ENCODE measurements around the gene SPECC1L.

The SPECC1L gene

GRCh38 chr22:24429411-24430365 is 159.1 kb downstream of the SPECC1L start:
- Histone ChIP-seq H3K9ac (ENCODE audit: low read depth, low read length) (no peak overlapping the region), H3K9me3 (replicated peaks; ENCODE audit: low read length) (no peaks in the 10 kb centered on the region), H3K4me3 (ENCODE audit: low read length) (no peak overlapping the region), H3K36me3 (ENCODE audit: insufficient read depth, low read length) (no peaks in the 10 kb centered on the region), H3K27me3 (ENCODE audit: control insufficient read depth, insufficient read depth, low read length) (peaks cover 16% of the 10 kb centered on the region), H3K4me1 (ENCODE audit: control insufficient read depth, insufficient read depth, low read length) (peaks cover 23% of the 10 kb centered on the region), H3K4me2 (ENCODE audit: low read length) (no peak overlapping the region)

- no peak overlapping the region for H3K4me3 ChIP-seq (ENCODE audit: low read length)
- H3K27me3 ChIP-seq (ENCODE audit: control insufficient read depth, insufficient read depth, low read length): peaks cover 14% of the 10 kb centered on the region
- no peak overlapping the region for H3K9ac ChIP-seq (ENCODE audit: low read depth, low read length)
- H3K9me3 ChIP-seq (replicated peaks; ENCODE audit: low read length): no peaks in the 10 kb centered on the region
- peaks cover 31% of the 10 kb centered on the region for H3K4me1 ChIP-seq (ENCODE audit: control insufficient read depth, insufficient read depth, low read length)
- no peak overlapping the region for H3K4me2 ChIP-seq (ENCODE audit: low read length)
- no peaks in the 10 kb centered on the region for H3K36me3 ChIP-seq (ENCODE audit: insufficient read depth, low read length)
These were observed 160.0 kb downstream of the SPECC1L start for GRCh38 chr22:24430431-24431308.

DNA sequence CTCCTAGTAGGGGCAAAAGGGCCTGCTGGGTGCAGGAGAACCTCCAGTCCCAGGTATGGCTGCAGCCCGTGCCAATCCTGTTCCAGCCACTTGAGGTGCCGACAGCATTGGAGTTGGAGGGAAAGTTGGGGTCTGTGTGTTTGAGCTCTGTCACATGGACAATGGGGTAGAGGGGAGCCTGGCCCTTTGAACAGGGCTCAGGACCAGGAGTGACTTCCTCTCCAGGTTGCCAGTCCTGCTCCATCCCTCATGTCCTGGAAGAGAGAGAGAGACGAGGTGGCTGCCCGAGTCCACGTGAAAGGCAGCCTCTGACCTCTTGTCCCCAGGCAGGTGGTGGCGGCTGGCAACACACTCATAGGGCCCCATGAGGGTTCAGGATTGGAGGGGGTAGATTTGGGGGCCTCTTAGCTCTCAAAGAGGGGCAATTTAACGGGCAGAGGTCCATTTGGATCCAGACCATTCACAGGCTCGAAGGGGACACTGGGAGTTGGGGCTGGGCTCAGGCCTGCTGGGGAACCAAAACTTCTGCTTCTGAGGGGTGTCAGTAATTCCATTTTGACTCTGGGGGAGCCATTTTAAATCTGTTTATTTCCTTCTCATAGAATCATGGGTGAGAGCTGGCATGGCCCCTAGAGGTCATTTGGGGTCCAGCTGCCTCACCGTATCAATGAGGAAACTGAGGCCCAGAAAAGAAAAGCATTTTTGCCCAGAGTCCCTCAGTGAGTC is 160.8 kb downstream of the SPECC1L start:
- Histone ChIP-seq H3K9ac (ENCODE audit: low read depth, low read length) (no peak overlapping the region), H3K4me1 (ENCODE audit: control insufficient read depth, insufficient read depth, low read length) (peaks cover 35% of the 10 kb centered on the region), H3K4me2 (ENCODE audit: low read length) (no peak overlapping the region), H3K9me3 (replicated peaks; ENCODE audit: low read length) (no peaks in the 10 kb centered on the region), H3K4me3 (ENCODE audit: low read length) (no peak overlapping the region), H3K27me3 (ENCODE audit: control insufficient read depth, insufficient read depth, low read length) (peaks cover 6% of the 10 kb centered on the region), H3K36me3 (ENCODE audit: insufficient read depth, low read length) (no peaks in the 10 kb centered on the region)

GRCh38 chr22:24432059-24432853 is 161.6 kb downstream of the SPECC1L start:
- peaks cover 35% of the 10 kb centered on the region for H3K4me1 ChIP-seq (ENCODE audit: control insufficient read depth, insufficient read depth, low read length)
- peaks cover 3% of the 10 kb centered on the region for H3K27me3 ChIP-seq (ENCODE audit: control insufficient read depth, insufficient read depth, low read length)
- H3K4me3 ChIP-seq (ENCODE audit: low read length): no peak overlapping the region
- no peaks in the 10 kb centered on the region for H3K36me3 ChIP-seq (ENCODE audit: insufficient read depth, low read length)
- H3K9ac ChIP-seq (ENCODE audit: low read depth, low read length): no peak overlapping the region
- H3K4me2 ChIP-seq (ENCODE audit: low read length): peak overlapping the region; percentile 50
- H3K9me3 ChIP-seq (replicated peaks; ENCODE audit: low read length): no peaks in the 10 kb centered on the region

DNA sequence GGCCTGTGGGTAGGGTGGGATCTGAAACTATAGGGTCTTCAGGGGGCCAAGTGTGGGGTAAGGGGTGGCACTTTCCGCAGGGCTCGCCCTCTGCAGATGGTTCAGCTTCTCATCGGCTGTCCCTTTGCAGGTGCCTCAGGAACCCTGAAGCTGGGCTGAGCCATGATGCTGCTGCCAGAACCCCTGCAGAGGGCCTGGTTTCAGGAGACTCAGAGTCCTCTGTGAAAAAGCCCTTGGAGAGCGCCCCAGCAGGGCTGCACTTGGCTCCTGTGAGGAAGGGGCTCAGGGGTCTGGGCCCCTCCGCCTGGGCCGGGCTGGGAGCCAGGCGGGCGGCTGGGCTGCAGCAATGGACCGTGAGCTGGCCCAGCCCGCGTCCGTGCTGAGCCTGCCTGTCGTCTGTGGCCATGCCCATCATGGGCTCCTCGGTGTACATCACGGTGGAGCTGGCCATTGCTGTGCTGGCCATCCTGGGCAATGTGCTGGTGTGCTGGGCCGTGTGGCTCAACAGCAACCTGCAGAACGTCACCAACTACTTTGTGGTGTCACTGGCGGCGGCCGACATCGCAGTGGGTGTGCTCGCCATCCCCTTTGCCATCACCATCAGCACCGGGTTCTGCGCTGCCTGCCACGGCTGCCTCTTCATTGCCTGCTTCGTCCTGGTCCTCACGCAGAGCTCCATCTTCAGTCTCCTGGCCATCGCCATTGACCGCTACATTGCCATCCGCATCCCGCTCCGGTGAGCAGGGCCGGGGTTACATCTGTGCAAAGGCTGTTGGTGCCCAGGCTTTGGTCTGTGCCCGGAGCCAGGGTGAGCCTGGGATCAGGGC is 162.6 kb downstream of the SPECC1L start:
- Histone ChIP-seq H3K9ac (ENCODE audit: low read depth, low read length) (no peak overlapping the region), H3K4me2 (ENCODE audit: low read length) (no peak overlapping the region), H3K4me1 (ENCODE audit: control insufficient read depth, insufficient read depth, low read length) (peaks cover 35% of the 10 kb centered on the region), H3K27me3 (ENCODE audit: control insufficient read depth, insufficient read depth, low read length) (peaks cover 3% of the 10 kb centered on the region), H3K36me3 (ENCODE audit: insufficient read depth, low read length) (no peaks in the 10 kb centered on the region), H3K9me3 (replicated peaks; ENCODE audit: low read length) (no peaks in the 10 kb centered on the region), H3K4me3 (ENCODE audit: low read length) (no peak overlapping the region)

GRCh38 chr22:24433828-24434470 is 163.3 kb downstream of the SPECC1L start:
- no peaks in the 10 kb centered on the region for H3K9me3 ChIP-seq (replicated peaks; ENCODE audit: low read length)
- H3K4me3 ChIP-seq (ENCODE audit: low read length): no peak overlapping the region
- peaks cover 3% of the 10 kb centered on the region for H3K27me3 ChIP-seq (ENCODE audit: control insufficient read depth, insufficient read depth, low read length)
- H3K4me1 ChIP-seq (ENCODE audit: control insufficient read depth, insufficient read depth, low read length): peaks cover 35% of the 10 kb centered on the region
- no peaks in the 10 kb centered on the region for H3K36me3 ChIP-seq (ENCODE audit: insufficient read depth, low read length)
- H3K9ac ChIP-seq (ENCODE audit: low read depth, low read length): no peak overlapping the region
- H3K4me2 ChIP-seq (ENCODE audit: low read length): no peak overlapping the region

DNA sequence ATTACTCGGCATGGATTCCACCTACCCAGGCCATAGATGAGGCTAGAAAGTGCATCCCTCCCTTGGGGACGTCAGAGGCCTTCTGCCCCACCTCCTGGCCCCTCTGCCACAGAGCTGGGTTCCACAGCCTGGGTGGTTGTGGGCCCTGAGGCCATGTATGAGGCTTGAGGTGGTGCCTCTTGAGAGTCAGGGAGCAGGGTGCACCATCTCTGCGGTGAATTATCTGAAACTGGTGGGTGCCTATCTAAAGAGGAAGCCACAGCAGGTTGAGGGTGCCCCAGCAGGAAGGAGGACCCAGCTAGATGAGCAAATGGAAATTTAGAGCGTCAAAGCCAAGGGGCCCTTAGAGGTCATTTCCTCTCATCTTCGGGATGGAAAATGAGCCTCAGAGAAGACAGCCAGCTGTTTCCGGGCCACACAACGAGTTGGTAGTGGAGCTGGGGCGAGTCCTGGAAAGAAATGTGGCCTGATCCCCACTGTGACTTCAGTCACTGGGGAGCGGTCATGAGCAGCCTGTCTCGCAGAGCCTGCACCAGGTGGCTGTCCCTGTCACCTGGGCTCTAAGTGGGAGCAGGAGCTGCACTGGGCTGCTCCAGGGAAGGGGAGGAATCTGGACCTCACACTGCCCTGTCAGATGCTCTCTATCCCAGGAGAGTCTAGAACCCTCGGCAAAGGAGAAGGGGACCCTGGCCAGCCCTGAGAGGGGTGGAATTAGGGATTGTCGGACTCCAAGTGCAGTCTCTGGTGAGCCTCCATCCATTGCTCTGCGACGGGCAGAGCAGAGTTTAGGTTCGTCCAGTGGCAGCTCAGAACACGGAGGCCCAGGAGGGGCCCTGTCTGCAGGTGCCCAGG is 164.1 kb downstream of the SPECC1L start:
- Histone ChIP-seq H3K9ac (ENCODE audit: low read depth, low read length) (no peak overlapping the region), H3K36me3 (ENCODE audit: insufficient read depth, low read length) (no peaks in the 10 kb centered on the region), H3K4me3 (ENCODE audit: low read length) (no peak overlapping the region), H3K4me2 (ENCODE audit: low read length) (no peak overlapping the region), H3K27me3 (ENCODE audit: control insufficient read depth, insufficient read depth, low read length) (peaks cover 3% of the 10 kb centered on the region), H3K9me3 (replicated peaks; ENCODE audit: low read length) (no peaks in the 10 kb centered on the region), H3K4me1 (ENCODE audit: control insufficient read depth, insufficient read depth, low read length) (peaks cover 35% of the 10 kb centered on the region)

DNA sequence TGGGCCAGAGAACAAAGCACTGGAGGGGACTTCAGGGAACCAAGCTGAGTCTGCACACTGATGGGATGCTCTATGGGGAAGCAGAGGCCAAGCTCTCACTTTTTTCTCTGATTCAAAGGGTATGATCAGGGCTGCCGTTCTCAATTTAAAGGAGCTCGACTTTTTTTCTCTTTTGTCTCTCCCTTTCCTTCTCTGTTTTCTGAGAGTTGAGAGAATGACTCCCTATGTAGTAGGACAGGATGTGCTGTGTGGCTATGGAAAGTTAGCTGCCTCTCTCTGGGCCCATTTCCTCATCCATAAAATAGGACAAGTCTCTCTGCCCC is 164.7 kb downstream of the SPECC1L start:
- Histone ChIP-seq H3K4me1 (ENCODE audit: control insufficient read depth, insufficient read depth, low read length) (peaks cover 35% of the 10 kb centered on the region), H3K4me2 (ENCODE audit: low read length) (no peak overlapping the region), H3K27me3 (ENCODE audit: control insufficient read depth, insufficient read depth, low read length) (peaks cover 3% of the 10 kb centered on the region), H3K9me3 (replicated peaks; ENCODE audit: low read length) (no peaks in the 10 kb centered on the region), H3K9ac (ENCODE audit: low read depth, low read length) (no peak overlapping the region), H3K36me3 (ENCODE audit: insufficient read depth, low read length) (no peaks in the 10 kb centered on the region), H3K4me3 (ENCODE audit: low read length) (no peak overlapping the region)

- no peaks in the 10 kb centered on the region for H3K9me3 ChIP-seq (replicated peaks; ENCODE audit: low read length)
- H3K36me3 ChIP-seq (ENCODE audit: insufficient read depth, low read length): no peaks in the 10 kb centered on the region
- H3K4me1 ChIP-seq (ENCODE audit: control insufficient read depth, insufficient read depth, low read length): peaks cover 37% of the 10 kb centered on the region
- no peak overlapping the region for H3K9ac ChIP-seq (ENCODE audit: low read depth, low read length)
- no peak overlapping the region for H3K4me2 ChIP-seq (ENCODE audit: low read length)
- peaks cover 3% of the 10 kb centered on the region for H3K27me3 ChIP-seq (ENCODE audit: control insufficient read depth, insufficient read depth, low read length)
- no peak overlapping the region for H3K4me3 ChIP-seq (ENCODE audit: low read length)
These were observed 165.3 kb downstream of the SPECC1L start for GRCh38 chr22:24435861-24436371.
